NOMO-1 treated with DMSO at 0.1 percent for 48 hours (cell line): Measurements from ENCODE around the gene WDR27.

Source experiments
- DNase-seq: peaks from one replicate; lab custom pipeline; 2025; ENCODE audit not compliant: unreplicated experiment; lab: John Stamatoyannopoulos, UW

WDR27 gene

GRCh38 chr6:169416249-169416648 is 285.6 kb downstream of the WDR27 start:
- no peak for DNase-seq

GRCh38 chr6:169415179-169415578 is 286.6 kb downstream of the WDR27 start:
- no peak for DNase-seq

GRCh38 chr6:169411722-169412121 is 290.1 kb downstream of the WDR27 start:
- no peak for DNase-seq

- DNase-seq, result no peak
Observed at GRCh38 chr6:169411296-169411695, 290.5 kb downstream of the WDR27 start.

GRCh38 chr6:169409742-169410312 is 292.0 kb downstream of the WDR27 start:
- peak; percentile 33 for DNase-seq

- peak; percentile 37 for DNase-seq
Observed at GRCh38 chr6:169407325-169407724, 294.5 kb downstream of the WDR27 start.
